Erythroblast (primary cell): ENCODE measurements around the gene MRGPRE.

ENCODE experiments used
- GATA1 ChIP-seq: IDR thresholded peaks from 2 replicates; pipeline ENCODE4 v1.6.1; 2011; ENCODE audit warnings: low read depth, mild to moderate bottlenecking, control low read depth, low read length, moderate library complexity
- POLR2A ChIP-seq: IDR thresholded peaks from 2 replicates; pipeline ENCODE4 v1.6.1; 2011; ENCODE audit warnings: mild to moderate bottlenecking, low read length

DNA sequence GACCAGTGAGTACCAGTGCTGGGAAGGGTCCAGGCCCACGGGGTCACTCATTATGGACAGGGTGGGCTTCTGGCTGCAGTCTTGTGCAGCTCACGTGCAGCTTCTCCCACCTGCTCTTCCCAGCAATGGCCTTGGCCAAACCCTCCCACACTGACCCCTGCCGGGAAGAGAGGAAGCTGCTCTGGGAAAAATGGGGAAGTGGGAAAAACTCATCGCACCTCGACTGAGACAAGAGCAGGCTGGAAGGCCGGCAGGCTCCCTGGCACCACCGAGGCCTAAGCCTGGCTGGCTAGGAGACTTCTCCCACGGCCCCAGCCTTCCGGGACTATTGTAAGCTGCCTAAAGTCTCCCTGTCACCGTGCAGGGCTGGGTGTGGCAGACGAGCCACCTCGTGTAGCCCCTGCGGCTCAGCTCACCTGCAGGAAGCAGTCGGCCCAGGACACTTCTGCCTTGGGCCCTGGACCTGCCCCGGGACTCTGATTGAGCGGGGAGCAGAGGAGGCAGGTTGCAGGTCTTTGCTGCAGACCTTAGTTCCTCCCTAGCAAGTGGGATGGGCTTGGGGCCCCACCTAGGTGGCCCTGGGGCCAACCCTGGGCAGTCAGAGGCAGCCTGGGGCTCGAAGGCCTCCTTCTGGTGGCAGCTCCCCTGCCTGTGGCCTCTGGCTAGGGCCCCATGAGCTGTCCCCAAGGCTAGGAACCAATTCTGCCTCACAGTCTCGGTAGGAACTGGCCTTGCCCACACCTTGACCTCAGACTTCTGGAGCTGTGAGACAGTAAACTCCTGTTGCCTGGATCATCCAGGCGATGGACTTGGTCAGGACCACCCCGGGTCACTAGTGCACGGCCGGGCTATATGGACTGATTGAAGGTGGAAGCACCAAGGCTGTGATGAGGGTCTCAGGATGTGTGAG, 36.7 kb downstream of the MRGPRE start:
- no peak for TF ChIP-seq POLR2A
- no peak for TF ChIP-seq GATA1
